HepG2 (cell line): Measurements from ENCODE around the gene MTMR6. TPM values are rescaled to one million over a fixed set of nuclear protein-coding genes. Genes with fewer than 3 reads are reported as not detected.

Experiments used
- ATAC-seq: fragments of 200-7000 bp; cut with Tn5 transposase; 3 replicates; pipeline ENCODE4 v1.9.1; 2020; ENCODE audit warnings: mild to moderate bottlenecking, moderate library complexity
- BruUV-seq: library from RNA; stranded (reverse); fragments of 400-500 nt; replicated peaks from 2 replicates; lab custom pipeline; 2021; lab: Mats Ljungman, UMichigan
- CTCF ChIA-PET: fragments of 300-600 bp; formaldehyde crosslinking; extraction: SDS; loops from one replicate; lab custom pipeline; 2021; ENCODE audit warnings: low total read pairs, inconsistent platforms, low intra/inter-chr PET ratio; lab: Yijun Ruan, JAX
- POLR2A ChIA-PET: fragments of 350-600 bp; sonication (Branson Sonifier 250); formaldehyde crosslinking; loops from one replicate; lab custom pipeline; 2020; ENCODE audit warnings: antibody characterized with exemption, inconsistent platforms; lab: Yijun Ruan, JAX
- DNase-seq: peaks from one replicate; pipeline ENCODE4 v3.0.0-alpha.2; 2015; ENCODE audit warnings: low spot score
- FAIRE-seq: peaks from 3 replicates; lab custom pipeline; 2011; peaks lifted over from hg19 to GRCh38; lab: Jason Lieb, UNC
- H2AFZ ChIP-seq: one replicate; pipeline ENCODE4 v1.6.1; 2011; ENCODE audit warnings: low read length, inconsistent platforms
- H3K27ac ChIP-seq: fragments of 300-600 bp; 3 replicates; pipeline ENCODE4 v1.8.0; 2011; ENCODE audit warnings: mixed run types, mild to moderate bottlenecking, mixed read lengths, low read length, inconsistent platforms; ENCODE audit not compliant: insufficient read depth; ENCODE audit errors: extremely low read length
- H3K27me3 ChIP-seq, 2 experiments: fragments of 200-600 bp in 1 of 2; 2 replicates in 1 of 2; 3 replicates in 1 of 2; pipeline versions ENCODE4 v1.6.0 to v1.8.0; 2011; ENCODE audit warnings: low read length in 2 of 2, mild to moderate bottlenecking in 2 of 2, moderate library complexity in 2 of 2, inconsistent platforms in 1 of 2; ENCODE audit not compliant: insufficient read depth in 2 of 2, control insufficient read depth in 1 of 2
- H3K36me3 ChIP-seq, 2 experiments: fragments of 200-600 bp in 1 of 2; replicated peaks in 1 of 2; 2 replicates in 1 of 2; 3 replicates in 1 of 2; pipeline versions ENCODE4 v1.5.1 to v1.8.0; 2011; ENCODE audit warnings: low read length in 2 of 2, inconsistent platforms in 1 of 2; ENCODE audit not compliant: insufficient read depth in 2 of 2, control insufficient read depth in 1 of 2
- H3K4me1 ChIP-seq: 2 replicates; pipeline ENCODE4 v1.5.1; 2012; ENCODE audit warnings: low read length, inconsistent platforms; ENCODE audit not compliant: insufficient read depth
- H3K4me2 ChIP-seq: 2 replicates; pipeline ENCODE4 v1.6.0; 2011; ENCODE audit warnings: low read depth, low read length, inconsistent platforms
- H3K4me3 ChIP-seq, 3 experiments: fragments of 200-600 bp in 1 of 3; sonication (generic), shearing (Covaris generic) in 1 of 3; replicated peaks in 1 of 3; 2 replicates each; pipeline ENCODE4 v1.5.1; 2011 to 2016; ENCODE audit warnings: low read length in 3 of 3, inconsistent platforms in 2 of 3, low read depth in 2 of 3, mild to moderate bottlenecking in 2 of 3, control low read depth in 1 of 3, mixed read lengths in 1 of 3; ENCODE audit not compliant: insufficient read depth in 1 of 3
- H3K79me2 ChIP-seq: one replicate; pipeline ENCODE4 v1.6.1; 2011; ENCODE audit warnings: low read length, inconsistent platforms; ENCODE audit not compliant: insufficient read depth
- H3K9ac ChIP-seq: 2 replicates; pipeline ENCODE4 v1.6.0; 2011; ENCODE audit warnings: mild to moderate bottlenecking, low read depth, low read length, inconsistent platforms; ENCODE audit not compliant: insufficient read depth
- H3K9me3 ChIP-seq: 2 replicates; pipeline ENCODE4 v1.5.1; 2012; ENCODE audit warnings: mild to moderate bottlenecking, low read length
- H4K20me1 ChIP-seq: 2 replicates; pipeline ENCODE4 v1.6.0; 2011; ENCODE audit warnings: inconsistent platforms, mild to moderate bottlenecking, low read length, moderate library complexity; ENCODE audit not compliant: insufficient read depth
- ARHGAP35 ChIP-seq: sonication (generic); formaldehyde crosslinking; IDR thresholded peaks from 2 replicates; pipeline ENCODE4 v1.9.0; 2022; ENCODE audit warnings: mild to moderate bottlenecking, inconsistent platforms, moderate library complexity, missing genetic modification reagents, borderline replicate concordance
- CREB1 ChIP-seq, 2 experiments: fragments of 450-650 bp in 1 of 2; IDR thresholded peaks; 2 replicates each; pipeline ENCODE4 v1.6.1; 2016 to 2017; ENCODE audit warnings: control low read depth in 1 of 2, mild to moderate bottlenecking in 1 of 2, missing compliant biosample characterization in 1 of 2, missing genetic modification characterization in 1 of 2
- ESRRA ChIP-seq: sonication (generic); formaldehyde crosslinking; IDR thresholded peaks from 2 replicates; pipeline ENCODE4 v1.5.1; 2020; ENCODE audit warnings: mild to moderate bottlenecking, low read depth, missing genetic modification reagents
- HNRNPL ChIP-seq: fragments of 200-400 bp; formaldehyde crosslinking; IDR thresholded peaks from 2 replicates; pipeline ENCODE4 v1.6.1; 2017; ENCODE audit warnings: mild to moderate bottlenecking, low read depth, low read length
- ZBTB20 ChIP-seq: sonication (generic); formaldehyde crosslinking; IDR thresholded peaks from 2 replicates; pipeline ENCODE4 v1.8.1; 2023; ENCODE audit warnings: missing genetic modification reagents, low read depth, mild to moderate bottlenecking, borderline replicate concordance
- WGBS: methylation state at CpG from one replicate; pipeline ENCODE4 v1.1.6; 2017; ENCODE audit warnings: low lambda C conversion rate; 5-methylcytosine and 5-hydroxymethylcytosine counted together
- in situ Hi-C: cut with HindIII; loops from 2 replicates; pipeline ENCODE4 v1.10.0; 2017; ENCODE audit warnings: low pct_unique_long_range_greater_than_20kb; ENCODE audit not compliant: extremely low pct_ligation_motif_present
- intact Hi-C: fragments of 100-400 bp; cut with micrococcal nuclease; formaldehyde crosslinking; loops from one replicate; pipeline ENCODE4 v1.10.0; 2022; ENCODE audit not compliant: unreplicated experiment
- polyA plus RNA-seq, 8 experiments: library from polyadenylated mRNA; depleted of rRNA in 3 of 8; stranded (reverse) in 7 of 8; unstranded in 1 of 8; fragments of >200 nt; fragmentation: Illumina TruSeq in 4 of 8; extraction: Trizol in 4 of 8; gene quantifications; 2 replicates each; pipeline versions ENCODE4 v1.2.1 to v1.2.3, GENCODE V29; 2011 to 2016; ENCODE audit warnings: low read depth in 4 of 8, missing spikeins in 1 of 8, mixed read lengths in 1 of 8; ENCODE audit not compliant: insufficient read depth in 1 of 8
- total RNA-seq, 5 experiments: library from RNA; depleted of rRNA; stranded (reverse); fragments of >200 nt; fragmentation: Illumina TruSeq; extraction: Trizol; gene quantifications; 2 replicates each; pipeline ENCODE4 v1.2.3, GENCODE V29; 2016; ENCODE audit warnings: low read depth in 1 of 5

MTMR6 gene
- total and polyA plus RNA-seq, 2 of the 13 experiments (the other 11 are each of a cell fraction or from before 2014, with no cell fraction given), result 3.4 to 7.8 TPM

GRCh38 chr13:25210842-25211569, 76.3 kb downstream of the MTMR6 start:
- ChIA-PET POLR2A (no interaction called here), CTCF (no interaction called here)
- TF ChIP-seq ARHGAP35 (CRISPR knock-in tag) (no peak), ZBTB20 (CRISPR knock-in tag) (no peak), HNRNPL (no peak)
- BruUV-seq, result no TSS peak
- intact Hi-C loops, result no loop called here
- FAIRE-seq (no peak), DNase-seq (no peak), ATAC-seq (no peak)
- Histone ChIP-seq H3K79me2 (no peaks in the 10 kb centered on the region), H2AFZ (no peak overlapping the region), H3K4me1 (no peaks in the 10 kb centered on the region), H4K20me1 (no peaks in the 10 kb centered on the region), H3K4me2 (no peak overlapping the region), H3K27me3 (peaks cover 4 to 17% of the 10 kb centered on the region in 2 experiments; a peak in 3 of 5 replicates), H3K9ac (no peak overlapping the region), H3K9me3 (no peaks in the 10 kb centered on the region), H3K36me3 (no peaks in the 10 kb centered on the region), H3K27ac (no peak overlapping the region), H3K4me3 (no peak overlapping the region)
- WGBS, result 51% methylated on average over 13 of the region's 13 CpGs
- in situ Hi-C loops, result no loop called here

GRCh38 chr13:25207291-25207810, 79.9 kb downstream of the MTMR6 start:
- no peaks in the 10 kb centered on the region for H3K9me3 ChIP-seq
- no peak overlapping the region for H2AFZ ChIP-seq
- no peak overlapping the region for H3K9ac ChIP-seq
- TF ChIP-seq ESRRA (CRISPR knock-in tag) (no peak), CREB1 (IDR thresholded peaks at IDR 0.05) (peak; percentile 47; the same call in 1 of the 2 replicates), CREB1 (CRISPR knock-in tag; IDR thresholded peaks at IDR 0.05) (no peak)
- in situ Hi-C loops, result no loop called here
- intact Hi-C loops, result no loop called here
- FAIRE-seq (no peak), ATAC-seq (no peak; the same call in 2 of the 3 replicates), DNase-seq (no peak)
- no TSS peak for BruUV-seq
- no peak overlapping the region for H3K4me3 ChIP-seq
- H3K79me2 ChIP-seq, result no peaks in the 10 kb centered on the region
- no peak overlapping the region for H3K27ac ChIP-seq
- no peaks in the 10 kb centered on the region for H4K20me1 ChIP-seq
- CTCF ChIA-PET, result no interaction called here
- POLR2A ChIA-PET, result no interaction called here
- no peaks in the 10 kb centered on the region for H3K4me1 ChIP-seq
- peaks cover 4 to 31% of the 10 kb centered on the region in 2 experiments; a peak in 4 of 5 replicates for H3K27me3 ChIP-seq
- H3K4me2 ChIP-seq, result no peak overlapping the region
- WGBS, result 34% methylated on average over 8 of the region's 8 CpGs
- H3K36me3 ChIP-seq, result no peaks in the 10 kb centered on the region
